Retinal pigment epithelial cell (primary cell): Measurements from ENCODE around the gene TAPBP.
"Not testable (repeated sequence)": the region's sequence is repeated elsewhere in the genome, so short reads cannot be mapped to it uniquely, and the experiment has no call there.

Experiments
- DNase-seq: peaks from one replicate; pipeline ENCODE4 v3.0.0-alpha.2; 2010; ENCODE audit warnings: low read depth
- H3K4me3 ChIP-seq: 2 replicates; pipeline ENCODE4 v1.5.1; 2011; ENCODE audit warnings: mild to moderate bottlenecking, low read length, control low read depth, moderate library complexity
- CTCF ChIP-seq: conservative IDR thresholded peaks from 2 replicates; pipeline ENCODE4 v1.5.1; 2011; ENCODE audit warnings: low read depth, low read length, control low read depth, inconsistent platforms

TAPBP gene

GRCh38 chr6:33277663-33278391, 36.1 kb downstream of the TAPBP start:
- H3K4me3 ChIP-seq, result peak overlapping the region; percentile 52
- TF ChIP-seq CTCF, result no peak
- DNase-seq, result no peak

DNA sequence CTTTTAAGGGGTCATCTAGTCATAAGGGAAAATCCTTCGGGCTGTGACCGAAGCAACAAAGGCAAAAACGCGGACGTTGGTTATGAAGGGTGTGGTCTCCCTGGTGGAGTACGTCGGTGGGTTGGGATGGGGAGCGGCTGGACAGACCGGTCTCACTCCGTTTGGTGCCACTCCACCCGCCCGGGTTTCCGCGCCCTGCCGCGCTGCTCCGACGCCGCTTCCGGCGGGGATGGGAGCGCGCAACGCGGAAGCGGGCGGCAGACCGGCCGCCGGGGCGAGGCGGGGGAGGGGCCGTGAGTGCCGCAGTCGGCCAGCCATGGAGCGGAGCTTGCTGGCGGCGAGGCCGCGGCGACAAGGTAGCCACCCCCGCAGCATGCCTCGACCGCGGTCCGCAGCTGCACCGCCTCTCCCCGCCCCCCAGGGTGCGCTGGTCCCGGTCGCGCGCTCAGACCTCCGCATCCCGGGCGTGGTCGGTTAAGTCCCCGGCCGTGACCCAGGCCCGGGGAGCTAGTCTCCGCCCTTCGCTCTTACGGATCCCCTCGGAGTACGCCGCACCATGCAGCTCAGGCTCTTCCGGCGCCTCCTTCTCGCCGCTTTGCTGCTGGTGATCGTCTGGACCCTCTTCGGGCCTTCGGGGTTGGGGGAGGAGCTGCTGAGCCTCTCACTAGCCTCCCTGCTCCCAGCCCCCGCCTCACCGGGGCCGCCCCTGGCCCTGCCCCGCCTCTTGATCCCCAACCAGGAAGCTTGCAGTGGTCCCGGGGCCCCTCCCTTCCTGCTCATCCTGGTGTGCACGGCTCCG, 36.8 kb downstream of the TAPBP start, which contains the start of gene B3GALT4:
Gene B3GALT4, plus strand, starts transcription at position 260 of the 799 bp plus-strand sequence. Its CDS starts 297 bp downstream, at position 557.
- peak; percentile 51 for TF ChIP-seq CTCF
- H3K4me3 ChIP-seq, result peak within 1 kb of the TSS; percentile 52
- no peak for DNase-seq

DNA sequence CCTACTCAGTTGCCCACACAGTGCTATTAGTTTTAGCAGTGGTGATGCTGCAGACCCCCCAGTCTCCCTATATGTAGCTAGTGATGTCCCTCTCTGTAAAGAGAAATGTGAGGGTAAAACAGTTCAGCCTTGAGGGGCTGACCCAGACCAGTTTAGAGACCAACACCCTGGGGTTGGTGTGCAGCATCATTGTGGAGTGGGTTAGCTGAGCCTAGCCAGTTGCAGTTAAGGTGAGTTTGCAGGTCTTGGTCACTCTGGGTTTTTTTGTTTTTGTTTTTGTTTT, 37.4 kb downstream of the TAPBP start:
- DNase-seq, result no peak
- H3K4me3 ChIP-seq, result peak overlapping the region; percentile 52

GRCh38 chr6:33275795-33276580, 37.9 kb downstream of the TAPBP start:
- not testable (repeated sequence) for DNase-seq
- H3K4me3 ChIP-seq, result peak overlapping the region; percentile 52

More for the DNA sequence above, 37.4 kb downstream of the TAPBP start:
- TF ChIP-seq CTCF, result no peak

DNA sequence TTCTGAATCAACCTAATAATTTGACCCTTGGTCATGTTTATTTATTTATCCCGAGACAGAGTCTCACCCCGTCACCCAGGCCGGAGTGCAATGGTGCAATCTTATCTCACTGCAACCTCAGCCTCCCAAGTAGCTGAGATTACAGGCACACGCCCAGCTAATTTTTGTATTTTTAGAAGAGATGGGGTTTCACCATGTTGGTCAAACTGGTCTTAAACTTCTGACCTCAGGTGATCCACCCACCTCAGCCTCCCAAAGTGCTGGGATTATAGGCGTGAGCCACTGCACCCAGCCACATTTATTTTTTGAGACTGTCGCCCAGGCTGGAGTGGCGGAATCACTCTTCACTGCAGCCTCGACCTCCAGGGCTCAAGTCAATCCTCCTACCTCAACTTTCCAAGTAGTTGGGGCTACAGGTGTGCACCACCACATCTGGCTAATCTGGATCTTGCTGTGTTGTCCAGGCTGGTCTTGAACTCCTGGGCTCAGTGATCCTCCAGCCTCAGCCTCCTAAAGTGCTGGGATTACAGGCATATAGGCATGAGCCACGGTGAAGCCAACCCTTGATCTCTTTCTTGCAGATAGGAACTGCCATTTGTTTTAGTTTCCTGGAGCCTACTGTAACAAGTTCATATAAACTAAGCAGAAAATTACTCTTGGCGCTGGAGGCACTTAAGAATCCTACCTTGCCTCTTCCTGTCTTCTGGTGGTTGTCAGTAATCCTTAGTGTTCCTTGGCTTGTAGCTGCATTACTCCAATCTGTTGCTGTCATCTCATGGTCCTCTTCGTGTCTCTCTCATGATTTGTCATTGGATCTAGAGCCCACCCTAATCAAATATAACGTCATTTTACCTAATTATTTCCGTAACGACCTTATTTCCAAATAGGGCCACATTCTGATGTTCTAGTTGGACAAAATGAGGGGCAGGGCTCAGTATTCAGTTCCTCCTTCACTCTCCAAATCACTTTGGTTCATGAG, 39.7 kb downstream of the TAPBP start:
- no peak for DNase-seq
- peak overlapping the region; percentile 85 for H3K4me3 ChIP-seq
- TF ChIP-seq CTCF, result no peak

DNA sequence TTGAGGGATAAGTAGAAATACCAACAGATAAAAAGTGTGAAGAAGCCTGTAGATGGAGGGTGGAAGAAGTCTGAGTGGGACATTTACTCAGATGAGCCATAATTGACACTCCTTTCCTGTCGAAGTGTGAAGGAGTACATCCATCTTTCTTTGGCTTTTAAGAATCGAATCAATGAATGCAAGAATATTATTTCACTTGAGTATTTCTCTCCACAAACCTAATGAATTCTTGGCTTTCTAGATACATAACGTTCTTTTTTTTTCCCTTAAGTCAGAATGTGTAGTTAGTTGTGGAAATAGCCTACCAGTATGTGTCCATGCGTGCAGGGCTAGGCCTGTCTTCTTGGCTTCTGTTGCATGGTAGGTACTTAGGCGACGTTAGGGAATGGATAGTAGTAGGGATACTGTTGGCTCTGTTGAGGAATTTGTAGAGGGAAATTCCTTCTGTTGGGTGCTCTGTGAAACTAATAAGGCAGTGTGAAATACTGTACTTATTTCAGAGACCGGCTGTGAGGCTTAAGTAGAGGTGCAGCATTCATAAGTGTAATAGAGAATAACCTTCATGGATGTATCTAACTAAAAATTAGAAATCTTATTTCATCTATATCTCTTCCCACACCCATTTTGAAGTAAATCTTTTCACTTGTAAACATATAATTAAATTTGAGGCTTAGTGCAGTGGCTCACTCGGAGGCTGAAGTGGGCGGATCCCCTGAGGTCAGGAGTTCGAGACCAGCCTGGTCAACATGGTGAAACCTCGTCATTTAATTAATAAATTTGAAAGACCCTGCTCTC, 40.6 kb downstream of the TAPBP start:
- DNase-seq, result no peak
- peak overlapping the region; percentile 85 for H3K4me3 ChIP-seq

More for the DNA sequence above, 40.6 kb downstream of the TAPBP start:
- no peak for TF ChIP-seq CTCF
